Lung microvascular endothelial cell (primary cell): ENCODE results near the gene GLI2. TPM values are rescaled to one million over a fixed set of nuclear protein-coding genes. Genes with fewer than 3 reads are reported as not detected.

Experiments used
- DNase-seq, 2 donors: peaks; one replicate each; pipeline versions ENCODE4 v3.0.0 to v3.0.0-alpha.2; 2010; ENCODE audit warnings: low read depth in 2 of 2
- total RNA-seq: library from RNA; depleted of rRNA; stranded (reverse); fragments of >200 nt; gene quantifications from 2 replicates; pipeline ENCODE4 v1.2.1, GENCODE V29; 2014

Gene GLI2
- under 0.01 TPM in 1 of 2 replicates, not detected in the other for total RNA-seq

DNA sequence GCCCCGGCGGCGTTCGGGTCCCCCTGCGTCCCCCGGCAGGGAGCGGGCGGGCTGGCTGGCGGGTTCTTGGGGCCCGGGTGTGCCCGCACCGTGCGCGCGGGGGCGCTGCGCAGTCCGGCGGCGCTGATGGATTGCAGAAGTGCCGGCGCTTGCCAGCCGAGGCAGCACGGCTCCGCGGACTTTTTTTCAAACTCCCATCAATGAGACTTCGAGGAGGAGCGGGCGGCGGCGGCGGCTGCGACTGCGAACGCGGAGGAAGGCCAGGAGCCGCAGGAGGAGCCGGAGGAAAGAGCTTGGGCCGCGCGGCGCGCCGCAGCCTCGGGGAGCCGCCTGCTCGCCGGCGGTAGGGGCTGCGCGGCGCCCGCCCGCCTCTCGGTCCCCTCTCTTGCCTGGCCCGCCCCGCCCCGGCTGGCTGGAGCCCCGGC is at the start of gene GLI2:
Gene GLI2 (plus strand): TSS at position 123 of the 425 bp plus-strand sequence. CDS start 61,453 bp downstream, outside the sequence.
- peak; percentile 78 to 87 for DNase-seq

DNA sequence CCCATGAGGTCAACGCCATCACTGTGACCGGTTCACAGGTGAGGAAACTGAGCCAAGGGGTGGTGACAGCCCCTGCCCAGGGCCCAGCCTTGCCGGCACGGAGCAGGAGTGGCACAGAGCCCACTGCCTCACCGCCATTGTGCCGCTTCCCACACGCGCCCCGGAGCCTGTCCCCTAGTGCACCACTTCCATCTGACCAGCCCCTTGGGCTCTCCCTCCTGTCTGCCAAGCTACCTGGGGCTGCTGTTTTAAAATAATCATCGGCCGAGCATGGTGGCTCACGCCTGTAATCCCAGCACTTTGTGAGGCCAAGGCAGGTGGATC is 49.7 kb upstream of the GLI2 start:
- no peak for DNase-seq

DNA sequence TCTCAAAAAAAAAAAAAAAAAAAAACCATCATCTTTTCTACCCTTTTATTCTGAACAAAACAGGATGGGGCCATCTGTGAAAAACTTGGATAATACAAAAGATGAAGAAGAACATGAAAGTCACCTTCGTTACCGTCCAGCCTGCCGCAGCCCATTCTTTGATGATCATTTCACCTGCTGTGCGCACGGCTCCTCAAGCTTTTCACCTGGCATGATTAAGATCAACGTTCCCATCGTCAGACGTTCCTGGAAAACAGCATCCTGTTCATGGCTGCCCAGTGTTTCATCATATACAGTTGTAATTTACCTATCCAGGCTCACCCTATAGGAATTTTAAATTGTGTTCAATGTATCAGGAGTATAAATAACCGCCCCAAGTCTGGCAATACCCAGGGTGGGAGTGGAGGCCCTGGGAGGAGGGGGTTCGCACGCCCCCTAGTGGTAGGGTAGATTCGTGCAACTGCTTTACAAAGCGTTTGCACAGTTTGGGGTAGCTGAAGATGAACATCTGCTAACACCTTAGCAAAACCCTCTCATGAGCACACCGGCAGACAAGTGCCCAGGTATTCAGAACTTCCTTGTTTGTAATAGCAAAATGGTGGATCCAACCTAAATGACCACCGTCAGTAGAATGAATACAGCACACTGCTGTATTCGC is 49.0 kb upstream of the GLI2 start:
- no peak for DNase-seq

DNA sequence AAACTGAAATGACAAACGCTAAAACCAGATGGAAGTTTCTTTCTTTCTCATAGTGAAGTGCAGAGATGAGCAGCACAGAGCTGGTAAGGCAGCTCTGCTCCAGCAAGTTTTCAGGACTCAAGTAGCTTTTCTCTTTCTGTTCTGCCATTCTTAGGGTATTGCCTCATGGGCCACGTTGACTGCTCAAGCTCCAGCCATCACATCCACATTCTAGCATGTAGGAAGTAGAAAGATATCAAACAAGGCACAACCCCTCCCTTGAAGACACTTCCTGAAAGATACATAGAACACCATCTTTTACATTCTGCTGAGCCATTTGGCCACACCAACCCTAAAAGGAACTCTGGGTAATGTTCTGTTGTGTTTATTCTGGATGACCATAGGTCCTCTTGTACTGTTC is 48.5 kb upstream of the GLI2 start:
- DNase-seq = no peak

DNA sequence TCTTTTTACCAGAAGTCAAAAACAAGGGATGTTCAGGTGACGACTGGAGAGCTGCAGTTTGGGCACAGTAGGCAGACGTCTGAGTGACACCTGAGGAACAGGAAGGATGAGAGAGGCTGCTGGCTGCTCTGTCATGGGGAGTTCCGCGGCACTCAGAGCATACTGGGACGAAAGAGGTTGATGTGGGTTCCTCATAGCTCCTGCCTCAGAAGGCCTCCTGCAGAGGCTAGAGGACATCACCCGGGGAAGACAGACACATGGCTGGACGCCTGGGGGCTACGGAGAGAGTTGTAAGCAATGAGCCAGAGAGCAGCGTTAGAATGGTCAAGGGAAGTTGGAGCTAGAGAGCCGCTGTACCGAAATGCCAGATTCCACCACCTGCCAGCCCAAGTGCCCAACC is 45.1 kb upstream of the GLI2 start:
- DNase-seq = no peak

DNA sequence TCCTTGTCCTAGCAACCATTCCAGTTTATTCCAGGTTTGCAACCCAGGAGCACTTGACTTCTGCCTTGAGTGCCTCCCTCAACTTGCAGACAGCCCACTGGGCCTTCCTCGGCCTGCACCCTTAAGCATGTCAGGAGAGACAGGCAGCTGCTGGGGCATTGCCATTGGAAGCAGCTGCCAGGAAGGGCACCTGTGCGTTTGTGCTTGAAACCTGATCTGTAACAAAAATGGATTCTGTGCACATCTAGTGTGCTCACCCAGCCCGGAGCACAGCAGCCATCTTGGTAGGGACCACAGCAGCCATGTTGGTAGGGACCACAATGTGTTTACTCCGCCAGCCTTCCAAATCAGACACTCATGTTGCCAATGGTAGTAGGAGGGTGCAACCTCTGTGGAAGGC is 44.3 kb upstream of the GLI2 start:
- no peak for DNase-seq

DNA sequence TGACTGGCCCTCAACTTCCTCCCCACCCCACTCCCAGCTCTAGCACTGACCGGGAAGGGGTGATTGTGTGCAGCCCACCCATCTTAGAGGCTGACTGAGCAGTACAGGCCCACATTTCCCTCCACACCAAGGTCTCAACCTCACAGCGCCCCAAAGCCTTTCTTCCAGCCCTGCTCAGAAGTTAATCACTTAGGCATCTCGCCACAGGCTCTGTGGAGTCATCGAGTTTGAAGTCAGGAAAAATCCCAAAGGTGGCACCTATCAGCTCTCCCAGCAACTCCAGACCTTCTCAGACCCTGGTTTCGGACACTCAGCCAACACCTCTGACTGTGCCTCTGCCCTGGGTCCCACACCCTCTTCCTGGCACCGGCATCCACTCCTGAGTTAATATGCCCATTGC is 43.0 kb upstream of the GLI2 start:
- DNase-seq = no peak

DNA sequence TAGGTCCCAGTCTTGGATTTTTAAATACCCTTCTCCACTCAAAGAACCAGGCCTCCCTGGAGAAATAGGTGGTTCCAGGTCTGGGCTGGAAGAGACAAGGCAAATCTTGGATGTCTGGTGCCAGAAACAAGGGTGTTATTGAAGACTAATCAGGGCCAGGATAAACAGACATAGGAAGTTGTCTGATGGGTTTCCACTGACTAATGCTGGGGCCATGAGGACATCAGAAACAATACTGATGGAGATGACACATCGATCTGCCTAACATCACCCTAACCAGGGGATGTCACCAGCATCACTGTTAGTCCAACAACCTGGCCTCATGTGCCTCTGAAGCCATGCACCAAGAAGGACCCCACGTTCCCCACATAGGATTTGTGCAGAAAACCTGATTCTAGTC is 42.5 kb upstream of the GLI2 start:
- peak; percentile 32 to 33 for DNase-seq

DNA sequence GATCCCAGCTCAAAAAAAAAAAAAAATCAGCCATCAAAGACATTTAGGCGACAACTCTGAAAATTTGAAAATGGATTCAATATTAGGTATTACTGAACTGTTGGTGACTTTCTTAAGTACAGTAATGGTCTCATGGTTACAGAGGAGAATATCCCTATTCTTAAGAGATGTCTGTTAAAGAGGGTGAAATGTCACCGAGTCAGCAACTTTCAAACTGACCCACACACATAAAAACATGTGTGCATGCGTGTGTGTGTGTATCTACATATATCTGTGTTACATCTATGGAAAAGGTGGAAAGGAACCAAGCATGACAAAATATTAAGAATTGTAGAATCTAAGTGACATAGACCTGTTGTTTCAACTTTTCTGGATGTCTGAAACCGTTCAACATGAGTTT is 41.6 kb upstream of the GLI2 start:
- no peak for DNase-seq

DNA sequence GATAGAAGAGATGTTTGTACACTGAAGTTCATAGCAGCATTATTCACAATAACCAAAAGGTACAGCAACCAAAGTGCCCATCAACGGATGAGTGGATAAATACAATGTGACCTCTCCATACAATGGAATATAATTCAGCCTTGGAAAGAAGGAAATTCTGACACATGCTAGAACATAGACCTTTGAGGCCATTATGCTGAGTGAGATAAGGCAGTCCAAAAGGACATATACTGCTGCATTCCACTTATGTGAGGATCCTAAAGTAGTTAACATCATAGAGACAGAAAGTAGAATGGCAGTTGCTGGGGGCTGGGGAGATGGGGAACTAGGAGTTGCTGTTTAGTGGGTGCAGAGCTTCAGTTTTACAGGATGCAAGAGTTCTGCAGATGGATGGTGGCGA is 38.2 kb upstream of the GLI2 start:
- no peak for DNase-seq

DNA sequence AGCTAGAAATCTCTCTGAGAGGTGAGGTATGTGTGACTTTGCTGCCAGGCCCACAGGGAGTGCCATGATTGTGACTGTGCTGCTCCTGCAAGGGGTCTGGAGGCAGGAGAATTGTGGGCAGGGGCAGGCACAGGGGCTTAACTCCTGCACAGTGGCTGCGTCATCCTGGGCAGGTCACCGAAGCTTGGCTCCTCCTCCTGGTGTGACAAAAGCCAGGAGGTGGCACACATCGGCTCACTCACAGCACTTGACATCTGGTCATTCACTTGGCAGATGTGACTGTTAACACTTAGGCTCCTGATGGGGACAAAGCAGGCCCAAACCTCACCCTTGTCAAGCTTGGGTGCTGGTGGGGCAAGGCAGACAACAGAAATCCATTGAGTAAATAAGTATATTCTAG is 36.4 kb upstream of the GLI2 start:
- DNase-seq = no peak

DNA sequence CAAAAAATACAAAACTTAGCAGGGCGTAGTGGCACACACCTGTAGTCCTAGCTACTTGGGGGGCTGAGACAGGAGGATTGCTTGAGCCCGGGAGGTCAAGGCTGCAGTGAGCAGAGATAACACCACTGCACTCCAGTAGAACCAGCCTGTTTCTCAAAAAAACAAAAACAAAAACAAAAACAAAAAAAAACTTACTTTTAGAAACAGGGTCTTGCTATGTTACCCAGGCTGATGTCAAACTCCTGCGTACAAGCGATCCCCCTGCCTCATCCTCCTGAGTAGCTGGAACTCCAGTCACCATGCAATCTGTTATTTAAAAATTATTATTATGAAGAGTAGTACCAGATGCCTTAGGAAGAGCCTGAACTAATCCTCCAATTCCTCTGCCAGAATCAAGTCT is 35.0 kb upstream of the GLI2 start:
- no peak for DNase-seq

DNA sequence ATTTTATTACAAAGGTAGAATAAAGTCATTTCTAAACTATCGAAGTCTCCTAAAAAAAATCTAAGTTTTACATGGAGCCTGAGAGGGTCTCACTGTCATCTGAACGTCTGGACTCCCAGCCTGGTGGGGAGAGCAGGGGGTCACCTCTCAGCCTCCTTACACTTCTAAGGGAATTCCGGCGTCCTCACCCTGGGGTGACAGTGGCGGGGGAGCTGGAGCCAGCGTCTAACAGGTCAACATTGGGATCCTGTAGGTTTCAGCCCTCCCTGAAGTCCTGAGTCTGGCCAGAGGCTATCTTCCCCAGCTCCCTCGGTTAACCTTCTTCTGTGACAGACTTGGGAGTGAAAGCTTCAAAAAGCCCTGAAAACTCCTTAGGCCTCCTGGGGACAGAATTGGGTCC is 34.6 kb upstream of the GLI2 start:
- no peak for DNase-seq

DNA sequence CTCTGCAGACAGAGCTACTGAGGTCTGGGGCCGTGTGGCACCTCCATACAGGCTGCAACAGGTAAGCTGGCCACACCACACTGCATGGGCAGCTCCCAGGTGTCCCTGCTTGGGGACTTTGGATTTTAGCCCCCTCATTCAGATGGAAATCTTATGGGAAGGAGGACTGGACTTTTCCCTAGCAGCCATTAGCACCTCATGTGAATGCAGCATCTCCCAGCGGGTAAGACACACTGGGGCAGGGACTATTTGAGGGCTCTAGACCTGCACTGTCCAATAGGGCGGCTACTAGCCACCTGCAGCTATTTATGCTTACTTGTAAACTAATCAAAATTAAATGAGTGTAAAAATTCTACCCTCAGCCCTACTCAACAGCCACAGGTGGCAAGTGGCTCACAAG is 34.2 kb upstream of the GLI2 start:
- no peak for DNase-seq

DNA sequence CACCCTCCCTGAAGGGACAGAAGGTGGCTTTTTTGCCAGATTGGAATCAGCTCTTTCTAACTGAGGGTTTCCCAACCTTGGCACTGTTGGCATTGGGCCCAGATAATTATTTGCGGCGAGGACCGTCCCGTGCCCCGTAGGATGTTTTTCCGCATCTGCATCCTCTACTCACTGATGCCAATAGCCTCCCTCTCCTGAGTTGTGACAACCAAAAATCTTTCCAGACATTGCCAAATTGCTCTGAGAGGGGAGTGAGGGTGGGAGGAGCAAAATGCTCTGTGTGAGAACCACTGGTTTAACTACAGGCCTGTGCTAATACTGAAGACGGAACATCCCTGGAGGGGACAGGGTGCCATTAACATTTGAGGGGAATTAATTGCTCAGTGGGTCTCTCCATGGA is 33.6 kb upstream of the GLI2 start:
- peak in 1 of 2 donors; percentile 17 for DNase-seq

DNA sequence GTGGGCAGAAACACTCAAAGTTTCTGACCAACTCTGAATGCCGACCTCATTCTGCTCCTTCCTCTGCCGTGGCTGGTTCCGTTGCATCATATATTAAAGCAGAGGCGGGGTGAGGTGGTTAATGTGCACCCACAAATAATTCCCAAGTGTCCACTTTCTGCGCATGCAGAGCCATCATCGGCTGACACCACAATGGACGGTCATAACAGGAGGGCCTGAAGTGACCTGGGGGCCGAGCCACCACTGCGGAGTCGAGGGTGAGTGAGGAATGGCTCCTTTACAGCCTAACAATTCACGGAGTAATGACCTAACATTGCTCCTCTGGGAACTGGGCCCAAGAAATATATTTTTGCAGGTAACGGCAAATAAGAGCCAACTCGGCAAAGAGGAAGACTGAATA is 32.9 kb upstream of the GLI2 start:
- no peak for DNase-seq

DNA sequence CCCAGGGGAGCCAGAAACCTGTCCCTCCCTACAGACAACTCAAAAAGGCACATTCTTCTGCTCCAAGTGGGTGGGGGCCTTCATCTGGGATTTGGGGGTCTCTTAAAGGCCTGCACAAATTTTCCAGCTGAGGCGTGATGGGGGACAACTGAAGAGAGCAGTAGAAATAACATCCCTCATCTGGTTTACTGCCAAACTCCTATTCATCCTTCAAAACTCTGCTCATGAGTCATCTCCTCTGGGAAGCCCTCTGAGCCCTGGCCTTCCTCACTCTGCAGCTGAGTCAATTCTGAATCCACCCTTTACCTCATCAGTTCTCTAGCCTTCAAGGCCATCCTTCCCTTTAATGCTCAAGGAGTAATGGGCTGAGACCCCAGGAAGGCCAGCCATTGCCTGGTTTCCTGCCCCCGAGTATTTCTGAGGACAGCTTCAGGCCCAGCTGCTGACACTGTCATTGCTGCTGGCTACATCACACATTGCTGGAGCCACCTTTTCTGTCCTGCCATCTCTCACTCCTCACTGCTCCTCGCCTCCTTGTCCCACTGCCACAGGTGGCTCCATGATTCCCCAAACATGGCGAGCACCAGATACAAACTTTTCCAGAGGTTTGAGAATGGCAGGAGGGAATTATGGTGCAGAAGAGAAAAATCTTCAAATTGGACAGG is 32.2 kb upstream of the GLI2 start:
- DNase-seq = peak; percentile 27 to 66

DNA sequence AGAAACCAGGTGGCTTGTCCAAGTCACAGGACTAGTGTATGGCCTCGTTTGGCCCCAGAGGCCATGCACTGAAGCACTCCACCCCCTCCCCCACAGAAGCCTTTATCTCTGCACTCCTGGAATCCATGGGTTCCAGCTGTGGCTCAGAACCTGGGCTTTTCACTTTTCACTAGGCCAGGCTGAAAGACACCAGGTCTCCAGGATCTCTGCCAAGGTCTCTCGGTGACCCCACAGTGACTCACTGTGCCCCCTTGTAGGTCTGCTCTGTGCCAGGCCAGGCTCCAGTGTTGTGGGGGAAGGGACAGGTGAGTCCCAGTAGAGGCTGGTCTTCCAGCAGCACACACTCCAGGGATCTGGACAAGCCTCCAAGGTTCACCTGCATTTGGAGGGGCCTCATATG is 31.0 kb upstream of the GLI2 start:
- no peak for DNase-seq

DNA sequence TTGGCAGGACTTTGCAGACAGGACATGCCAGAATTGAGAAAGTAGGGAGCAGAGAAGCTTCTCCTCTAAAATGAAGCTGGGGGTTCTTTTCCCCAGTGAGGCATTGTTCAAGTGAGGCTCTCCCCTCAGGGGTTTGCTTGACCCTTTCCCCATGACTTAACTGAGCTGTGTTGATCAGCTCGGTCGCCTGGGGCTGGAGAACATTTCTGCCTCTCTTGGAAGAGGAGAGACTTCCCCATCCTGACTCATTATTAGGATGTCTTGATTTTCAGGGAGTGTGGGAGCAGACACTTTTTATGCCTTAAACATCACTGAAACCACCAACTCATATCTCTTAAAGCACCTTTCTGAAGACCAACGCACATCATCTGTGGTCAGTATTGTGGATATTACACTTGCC is 27.9 kb upstream of the GLI2 start:
- DNase-seq = no peak

DNA sequence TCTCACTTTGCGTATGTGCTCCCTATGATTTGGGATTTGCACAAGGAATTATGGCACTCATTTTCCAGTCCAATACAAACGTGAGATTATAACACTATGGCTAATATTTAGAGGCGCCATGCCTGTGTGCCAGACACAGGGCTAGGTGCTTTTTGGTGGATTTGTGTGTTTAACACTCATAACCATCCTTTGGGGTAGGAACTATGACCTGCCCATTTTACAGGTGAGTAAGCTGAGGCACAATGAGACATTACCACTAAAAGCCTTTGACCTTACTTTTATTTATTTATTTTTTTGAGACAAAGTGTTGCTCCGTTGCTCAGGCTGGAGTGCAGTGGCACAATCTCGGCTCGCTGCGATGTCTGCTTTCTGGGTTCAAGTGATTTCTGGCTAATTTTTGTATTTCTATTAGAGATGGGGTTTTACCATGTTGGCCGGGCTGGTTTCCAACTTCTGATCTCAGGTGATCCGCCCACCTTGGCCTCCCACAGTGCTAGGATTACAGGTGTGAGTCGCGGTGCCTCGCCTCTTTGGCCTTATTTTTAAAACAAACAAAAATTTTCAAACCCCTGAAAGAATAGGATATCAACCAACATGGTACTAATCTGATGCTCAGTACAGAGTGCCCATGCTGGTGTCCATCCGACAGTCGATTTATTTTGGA is 26.6 kb upstream of the GLI2 start:
- no peak for DNase-seq

DNA sequence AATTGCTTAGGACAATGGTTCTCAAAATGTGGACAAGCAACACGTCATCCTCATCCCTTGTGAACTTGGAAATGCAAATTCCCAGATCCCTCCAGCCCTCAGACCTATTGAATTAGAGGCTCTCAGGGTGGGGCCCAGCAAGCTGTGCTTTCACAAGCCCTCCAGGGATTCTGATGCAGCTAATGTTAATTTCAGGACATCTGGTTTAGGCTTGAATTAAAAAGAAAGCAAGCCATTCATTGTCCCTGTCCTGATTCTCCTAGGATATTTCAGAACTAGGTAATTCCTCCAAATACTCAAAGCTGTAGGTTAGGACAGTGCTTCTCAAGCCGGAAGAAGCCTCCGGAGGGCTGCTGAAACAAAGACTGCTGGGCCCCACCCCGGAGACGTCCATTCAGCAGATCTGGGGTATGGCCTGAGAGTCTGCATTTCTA is 26.0 kb upstream of the GLI2 start:
- DNase-seq = no peak

DNA sequence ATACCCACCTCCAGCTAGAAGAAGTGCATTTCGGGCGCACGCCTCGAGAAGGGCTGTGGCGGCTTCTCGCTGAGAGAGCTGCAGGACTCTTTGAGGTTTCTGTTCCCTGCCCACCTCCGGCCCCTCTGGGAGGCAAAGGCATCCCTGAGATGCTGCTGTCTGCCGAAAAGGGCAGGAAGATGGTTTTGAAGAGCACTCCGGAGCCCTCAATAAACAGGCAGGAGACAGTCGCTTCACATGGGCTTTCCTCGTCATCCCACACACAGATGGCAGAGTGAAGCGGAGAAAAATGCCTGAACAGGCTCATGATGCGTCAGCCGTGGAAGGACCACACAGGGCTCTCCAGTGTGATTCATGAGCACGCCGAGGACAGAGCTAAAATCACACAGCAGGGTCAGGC is 25.4 kb upstream of the GLI2 start:
- no peak for DNase-seq

DNA sequence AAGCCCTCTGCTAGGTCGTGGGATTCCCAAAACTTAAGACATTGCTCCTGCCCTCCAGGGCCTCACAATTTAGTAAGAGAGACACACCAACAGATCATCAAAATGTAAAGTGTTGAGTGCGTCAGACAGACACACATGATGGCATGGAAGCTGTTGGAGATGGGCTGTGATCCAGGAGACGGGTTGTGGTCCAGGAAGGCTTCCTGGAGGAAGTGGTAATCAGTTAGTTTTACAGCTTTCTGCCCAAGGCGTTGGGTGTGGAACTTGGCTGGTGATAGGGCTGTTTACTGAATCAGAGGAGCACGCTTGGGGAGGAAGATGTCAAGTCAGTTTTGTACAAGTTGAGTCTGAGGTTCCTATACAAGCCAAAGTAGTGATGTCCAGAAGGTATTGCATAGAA is 24.0 kb upstream of the GLI2 start:
- peak in 1 of 2 donors; percentile 21 for DNase-seq
